SK-N-SH (cell line): ENCODE measurements around the gene TMPRSS11E.
"Not testable (repeated sequence)": the region's sequence is repeated elsewhere in the genome, so short reads cannot be mapped to it uniquely, and the experiment has no call there.

Source experiments
- RFX5 ChIP-seq: IDR thresholded peaks from 2 replicates; pipeline ENCODE4 v1.6.1; 2012; ENCODE audit warnings: mild to moderate bottlenecking, improper control_type of control experiment, low read length
- TF ChIP-seq, protein P1 (sequence below): fragments of 200-600 bp; sonication (generic); IDR thresholded peaks from 2 replicates; pipeline ENCODE4 v1.6.1; 2017; ENCODE audit warnings: antibody characterized with exemption, mild to moderate bottlenecking, moderate library complexity

DNA sequence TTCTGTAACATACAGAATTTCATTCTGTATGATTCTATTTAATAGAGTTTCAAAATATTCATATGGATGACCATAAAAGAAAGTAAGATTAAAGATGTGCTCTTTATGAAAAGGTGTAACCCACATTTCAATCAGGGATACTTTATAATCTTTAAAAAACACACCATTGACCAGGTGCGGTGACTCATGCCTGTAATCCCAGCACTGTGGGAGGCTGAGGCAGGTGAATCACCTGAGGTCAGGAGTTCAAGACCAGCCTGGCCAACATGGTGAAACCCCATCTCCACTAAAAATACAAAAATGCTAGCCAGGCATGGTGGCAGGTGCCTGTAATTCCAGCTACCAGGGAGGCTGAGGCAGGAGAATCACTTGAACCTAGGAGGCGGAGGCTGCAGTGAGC, 35.2 kb upstream of the TMPRSS11E start:
- not testable (repeated sequence) for TF ChIP-seq RFX5
- TF ChIP-seq, protein P1, sequence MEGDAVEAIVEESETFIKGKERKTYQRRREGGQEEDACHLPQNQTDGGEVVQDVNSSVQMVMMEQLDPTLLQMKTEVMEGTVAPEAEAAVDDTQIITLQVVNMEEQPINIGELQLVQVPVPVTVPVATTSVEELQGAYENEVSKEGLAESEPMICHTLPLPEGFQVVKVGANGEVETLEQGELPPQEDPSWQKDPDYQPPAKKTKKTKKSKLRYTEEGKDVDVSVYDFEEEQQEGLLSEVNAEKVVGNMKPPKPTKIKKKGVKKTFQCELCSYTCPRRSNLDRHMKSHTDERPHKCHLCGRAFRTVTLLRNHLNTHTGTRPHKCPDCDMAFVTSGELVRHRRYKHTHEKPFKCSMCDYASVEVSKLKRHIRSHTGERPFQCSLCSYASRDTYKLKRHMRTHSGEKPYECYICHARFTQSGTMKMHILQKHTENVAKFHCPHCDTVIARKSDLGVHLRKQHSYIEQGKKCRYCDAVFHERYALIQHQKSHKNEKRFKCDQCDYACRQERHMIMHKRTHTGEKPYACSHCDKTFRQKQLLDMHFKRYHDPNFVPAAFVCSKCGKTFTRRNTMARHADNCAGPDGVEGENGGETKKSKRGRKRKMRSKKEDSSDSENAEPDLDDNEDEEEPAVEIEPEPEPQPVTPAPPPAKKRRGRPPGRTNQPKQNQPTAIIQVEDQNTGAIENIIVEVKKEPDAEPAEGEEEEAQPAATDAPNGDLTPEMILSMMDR: not testable (repeated sequence)
